ENCODE results near the gene RFPL3.
A peak's percentile ranks its signal among the peaks of the same experiment; 100 is the strongest.

Gene RFPL3

GRCh38 chr22:32407936-32408335, 50.3 kb downstream of the RFPL3 start:
- no peaks in the 10 kb centered on the region; the same call in 1 of the 2 replicates for H4K20me1 ChIP-seq (ENCODE audit: low read depth, low read length)
- H3K27ac ChIP-seq (ENCODE audit: low read depth, low read length): no peak overlapping the region
- H3K9ac ChIP-seq (ENCODE audit: low read length): no peak overlapping the region
- H3K36me3 ChIP-seq (ENCODE audit: low read length): 0 out of 2 replicates have a peak, but pooled peaks cover 10% of the 10 kb centered on the region
- H3K9me3 ChIP-seq (ENCODE audit: insufficient read depth, low read length): no peaks in the 10 kb centered on the region
- no peak overlapping the region for H3K4me2 ChIP-seq (ENCODE audit: low read depth, low read length, poor library complexity, severe bottlenecking)
- no peaks in the 10 kb centered on the region for H3K27me3 ChIP-seq (ENCODE audit: low read length)
- no peak overlapping the region for H3K4me3 ChIP-seq (ENCODE audit: insufficient read depth, low read length, poor library complexity, severe bottlenecking)
- peaks cover 22% of the 10 kb centered on the region for H3K79me2 ChIP-seq (ENCODE audit: insufficient read depth, low read length)
- no peaks in the 10 kb centered on the region for H3K9me2 ChIP-seq (replicated peaks; ENCODE audit: insufficient read depth, low read length)
- no peak overlapping the region for H2AFZ ChIP-seq (ENCODE audit: low read depth, low read length, severe bottlenecking)
- TF ChIP-seq, protein P1, sequence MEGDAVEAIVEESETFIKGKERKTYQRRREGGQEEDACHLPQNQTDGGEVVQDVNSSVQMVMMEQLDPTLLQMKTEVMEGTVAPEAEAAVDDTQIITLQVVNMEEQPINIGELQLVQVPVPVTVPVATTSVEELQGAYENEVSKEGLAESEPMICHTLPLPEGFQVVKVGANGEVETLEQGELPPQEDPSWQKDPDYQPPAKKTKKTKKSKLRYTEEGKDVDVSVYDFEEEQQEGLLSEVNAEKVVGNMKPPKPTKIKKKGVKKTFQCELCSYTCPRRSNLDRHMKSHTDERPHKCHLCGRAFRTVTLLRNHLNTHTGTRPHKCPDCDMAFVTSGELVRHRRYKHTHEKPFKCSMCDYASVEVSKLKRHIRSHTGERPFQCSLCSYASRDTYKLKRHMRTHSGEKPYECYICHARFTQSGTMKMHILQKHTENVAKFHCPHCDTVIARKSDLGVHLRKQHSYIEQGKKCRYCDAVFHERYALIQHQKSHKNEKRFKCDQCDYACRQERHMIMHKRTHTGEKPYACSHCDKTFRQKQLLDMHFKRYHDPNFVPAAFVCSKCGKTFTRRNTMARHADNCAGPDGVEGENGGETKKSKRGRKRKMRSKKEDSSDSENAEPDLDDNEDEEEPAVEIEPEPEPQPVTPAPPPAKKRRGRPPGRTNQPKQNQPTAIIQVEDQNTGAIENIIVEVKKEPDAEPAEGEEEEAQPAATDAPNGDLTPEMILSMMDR (IDR thresholded peaks at IDR 0.05; ENCODE audit: insufficient read depth, low read length, poor library complexity, severe bottlenecking): no peak
- TF ChIP-seq EZH2phosphoT487 (conservative IDR thresholded peaks at IDR 0.05; ENCODE audit: low read length): no peak
- H3F3A ChIP-seq (ENCODE audit: insufficient read depth): no peaks in the 10 kb centered on the region

DNA sequence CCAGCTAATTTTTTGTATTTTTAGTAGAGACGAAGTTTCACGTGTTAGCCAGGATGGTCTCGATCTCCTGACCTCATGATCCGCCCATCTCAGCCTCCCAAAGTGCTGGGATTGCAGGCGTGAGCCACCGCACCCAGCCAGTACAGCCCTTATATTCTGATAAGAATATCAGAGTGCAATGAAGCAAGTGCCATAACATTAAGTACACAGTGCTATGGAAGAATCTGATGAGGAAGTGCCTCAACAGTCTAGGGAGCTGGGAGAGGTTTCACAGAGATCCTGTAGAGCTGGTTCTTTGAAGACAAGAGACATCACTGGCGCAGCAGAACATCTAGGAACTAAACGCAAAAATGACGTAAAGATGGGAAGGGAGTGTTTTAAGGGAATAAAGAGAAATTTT, 52.3 kb downstream of the RFPL3 start:
- no peak for TF ChIP-seq EZH2phosphoT487 (conservative IDR thresholded peaks at IDR 0.05; ENCODE audit: low read length)
- TF ChIP-seq, protein P1 (IDR thresholded peaks at IDR 0.05; ENCODE audit: insufficient read depth, low read length, poor library complexity, severe bottlenecking): no peak
- H3K9me2 ChIP-seq (replicated peaks; ENCODE audit: insufficient read depth, low read length): no peaks in the 10 kb centered on the region
- no peak overlapping the region for H3K4me2 ChIP-seq (ENCODE audit: low read depth, low read length, poor library complexity, severe bottlenecking)
- peaks cover 22% of the 10 kb centered on the region for H3K79me2 ChIP-seq (ENCODE audit: insufficient read depth, low read length)
- H3K27ac ChIP-seq (ENCODE audit: low read depth, low read length): no peak overlapping the region
- no peaks in the 10 kb centered on the region for H3F3A ChIP-seq (ENCODE audit: insufficient read depth)
- 0 out of 2 replicates have a peak, but pooled peaks cover 7% of the 10 kb centered on the region for H3K36me3 ChIP-seq (ENCODE audit: low read length)
- H2AFZ ChIP-seq (ENCODE audit: low read depth, low read length, severe bottlenecking): no peak overlapping the region
- H3K4me3 ChIP-seq (ENCODE audit: insufficient read depth, low read length, poor library complexity, severe bottlenecking): no peak overlapping the region
- H3K9ac ChIP-seq (ENCODE audit: low read length): no peak overlapping the region
- no peaks in the 10 kb centered on the region; the same call in 1 of the 2 replicates for H4K20me1 ChIP-seq (ENCODE audit: low read depth, low read length)
- no peaks in the 10 kb centered on the region for H3K9me3 ChIP-seq (ENCODE audit: insufficient read depth, low read length)
- no peaks in the 10 kb centered on the region for H3K27me3 ChIP-seq (ENCODE audit: low read length)

GRCh38 chr22:32410459-32410858, 52.8 kb downstream of the RFPL3 start:
- Histone ChIP-seq H3K27ac (ENCODE audit: low read depth, low read length) (no peak overlapping the region), H3K9me3 (ENCODE audit: insufficient read depth, low read length) (no peaks in the 10 kb centered on the region), H3K36me3 (ENCODE audit: low read length) (0 out of 2 replicates have a peak, but pooled peaks cover 4% of the 10 kb centered on the region), H3K79me2 (ENCODE audit: insufficient read depth, low read length) (peaks cover 22% of the 10 kb centered on the region), H3F3A (ENCODE audit: insufficient read depth) (no peaks in the 10 kb centered on the region), H3K27me3 (ENCODE audit: low read length) (no peaks in the 10 kb centered on the region), H2AFZ (ENCODE audit: low read depth, low read length, severe bottlenecking) (no peak overlapping the region), H3K4me2 (ENCODE audit: low read depth, low read length, poor library complexity, severe bottlenecking) (peak overlapping the region; percentile 77), H3K9me2 (replicated peaks; ENCODE audit: insufficient read depth, low read length) (no peaks in the 10 kb centered on the region), H3K4me3 (ENCODE audit: insufficient read depth, low read length, poor library complexity, severe bottlenecking) (no peak overlapping the region), H3K9ac (ENCODE audit: low read length) (peak overlapping the region; percentile 93; the same call in 1 of the 2 replicates), H4K20me1 (ENCODE audit: low read depth, low read length) (no peaks in the 10 kb centered on the region; the same call in 1 of the 2 replicates)
- no peak for TF ChIP-seq EZH2phosphoT487 (conservative IDR thresholded peaks at IDR 0.05; ENCODE audit: low read length)
